Neural cell (in vitro differentiated cells): ENCODE data around the gene ANKRD55. TPM values are rescaled to one million over a fixed set of nuclear protein-coding genes. Genes with fewer than 3 reads are reported as not detected.

Experiments used
- H2AFZ ChIP-seq: fragments of 200-600, 300-800 bp; sonication (generic), shearing (Covaris generic); 2 replicates; pipeline ENCODE4 v1.6.0; 2014; ENCODE audit warnings: low read depth, mild to moderate bottlenecking, antibody characterized with exemption, low read length, moderate library complexity
- H3F3A ChIP-seq: fragments of 200-600 bp; shearing (Covaris generic); 2 replicates; pipeline ENCODE4 v1.6.1; 2016; ENCODE audit warnings: mild to moderate bottlenecking, moderate library complexity, mixed read lengths, antibody characterized with exemption, low read length; ENCODE audit not compliant: insufficient read depth, poor library complexity, severe bottlenecking
- H3K27ac ChIP-seq: fragments of 200-600, 300-800 bp; sonication (generic), shearing (Covaris generic); 2 replicates; pipeline ENCODE4 v1.5.1; 2014; ENCODE audit warnings: mild to moderate bottlenecking, low read length, moderate library complexity
- H3K27me3 ChIP-seq: fragments of 300-800, 200-600 bp; sonication (generic), shearing (Covaris generic); 2 replicates; pipeline ENCODE4 v1.6.0; 2014; ENCODE audit warnings: mild to moderate bottlenecking, low read depth, low read length, moderate library complexity; ENCODE audit not compliant: insufficient read depth
- H3K36me3 ChIP-seq: fragments of 300-800, 200-600 bp; sonication (generic), shearing (Covaris generic); 2 replicates; pipeline ENCODE4 v1.5.1; 2014; ENCODE audit warnings: mild to moderate bottlenecking, antibody characterized with exemption, low read length, moderate library complexity; ENCODE audit not compliant: insufficient read depth
- H3K4me2 ChIP-seq: fragments of 300-800, 200-600 bp; sonication (generic), shearing (Covaris generic); 2 replicates; pipeline ENCODE4 v1.6.0; 2014; ENCODE audit warnings: mild to moderate bottlenecking, low read length
- H3K4me3 ChIP-seq: fragments of 300-800, 200-600 bp; sonication (generic), shearing (Covaris generic); 2 replicates; pipeline ENCODE4 v1.5.1; 2014; ENCODE audit warnings: mild to moderate bottlenecking, low read length, moderate library complexity
- H3K79me2 ChIP-seq: fragments of 200-600 bp; shearing (Covaris generic); replicated peaks from 2 replicates; pipeline ENCODE4 v1.6.0; 2014; ENCODE audit warnings: mild to moderate bottlenecking, low read length, moderate library complexity; ENCODE audit not compliant: insufficient read depth
- H3K9ac ChIP-seq: fragments of 300-800, 200-600 bp; sonication (generic), shearing (Covaris generic); 2 replicates; pipeline ENCODE4 v1.6.1; 2016; ENCODE audit warnings: mild to moderate bottlenecking, low read length, mixed read lengths
- H3K9me2 ChIP-seq: fragments of 200-600 bp; shearing (Covaris generic); 2 replicates; pipeline ENCODE4 v1.6.1; 2016; ENCODE audit warnings: mild to moderate bottlenecking, low read length, mixed read lengths; ENCODE audit not compliant: insufficient read depth
- H3K9me3 ChIP-seq: fragments of 200-600, 300-800 bp; sonication (generic), shearing (Covaris generic); 2 replicates; pipeline ENCODE4 v1.6.1; 2016; ENCODE audit warnings: mild to moderate bottlenecking, mixed run types, low read length, moderate library complexity, mixed read lengths
- H4K20me1 ChIP-seq: fragments of 200-600 bp; shearing (Covaris generic); 2 replicates; pipeline ENCODE4 v1.6.1; 2016; ENCODE audit warnings: mild to moderate bottlenecking, mixed run types; ENCODE audit not compliant: insufficient read depth
- EP300 ChIP-seq: fragments of 450-650 bp; conservative IDR thresholded peaks from 2 replicates; pipeline ENCODE4 v1.6.1; 2014; ENCODE audit warnings: antibody characterized with exemption, mild to moderate bottlenecking, moderate library complexity; ENCODE audit not compliant: poor library complexity, severe bottlenecking
- EZH2 ChIP-seq: fragments of 200-600, 300-800 bp; shearing (Covaris generic), sonication (generic); IDR thresholded peaks from 2 replicates; pipeline ENCODE4 v1.6.1; 2014; ENCODE audit warnings: antibody characterized with exemption, low read length, borderline replicate concordance, mild to moderate bottlenecking; ENCODE audit not compliant: insufficient read depth, poor library complexity, severe bottlenecking
- MXI1 ChIP-seq: fragments of 450-650 bp; conservative IDR thresholded peaks from 2 replicates; pipeline ENCODE4 v1.6.1; 2014; ENCODE audit warnings: antibody characterized with exemption, mild to moderate bottlenecking; ENCODE audit not compliant: poor library complexity, severe bottlenecking
- POLR2AphosphoS5 ChIP-seq: IDR thresholded peaks from 2 replicates; pipeline ENCODE4 v1.6.1; 2012
- RAD21 ChIP-seq: fragments of 450-650 bp; conservative IDR thresholded peaks from 2 replicates; pipeline ENCODE4 v1.6.1; 2014; ENCODE audit warnings: antibody characterized with exemption, mild to moderate bottlenecking, moderate library complexity
- SMC3 ChIP-seq: fragments of 450-650 bp; conservative IDR thresholded peaks from 2 replicates; pipeline ENCODE4 v1.6.1; 2014; ENCODE audit warnings: antibody characterized with exemption, mild to moderate bottlenecking, moderate library complexity; ENCODE audit not compliant: poor library complexity
- TAF1 ChIP-seq: IDR thresholded peaks from 2 replicates; pipeline ENCODE4 v1.6.1; 2012; ENCODE audit warnings: low read depth
- polyA plus RNA-seq: library from polyadenylated mRNA; depleted of rRNA; stranded (reverse); fragments of >200 nt; gene quantifications from 2 replicates; pipeline ENCODE4 v1.2.3, GENCODE V29; 2014
- TF ChIP-seq, protein P1 (sequence below): fragments of 450-650 bp; IDR thresholded peaks from 2 replicates; pipeline ENCODE4 v1.5.1; 2014; ENCODE audit warnings: antibody characterized with exemption, mild to moderate bottlenecking, moderate library complexity; ENCODE audit not compliant: poor library complexity, severe bottlenecking
- TF ChIP-seq, protein P2 (sequence below): IDR thresholded peaks from 2 replicates; pipeline ENCODE4 v1.6.1; 2012; ENCODE audit warnings: borderline replicate concordance

Gene ANKRD55
- polyA plus RNA-seq, 1 donor from 2014 or later = 49.8 TPM

DNA sequence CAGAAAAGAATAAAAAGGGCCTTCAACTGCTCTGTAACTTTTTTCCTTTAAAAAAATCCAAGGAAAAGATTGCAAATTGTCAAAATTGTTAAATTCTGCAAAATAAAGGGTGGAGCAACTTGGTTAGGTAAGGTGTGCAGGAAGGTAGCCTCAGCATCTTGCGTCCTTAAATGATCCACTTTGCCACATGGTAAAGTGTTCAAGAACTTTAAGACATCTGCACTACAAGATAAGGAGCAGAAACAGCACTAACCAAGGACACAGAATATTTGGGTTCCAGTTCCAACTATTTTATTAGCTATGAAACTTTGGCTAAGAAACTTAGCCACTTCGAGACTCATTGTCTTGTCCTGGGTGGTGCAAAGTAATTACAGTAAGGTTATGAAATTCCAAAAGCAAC lies 53.7 kb downstream of the ANKRD55 start:
- TF ChIP-seq SMC3 = no peak
- Histone ChIP-seq H2AFZ (no peak overlapping the region), H3K36me3 (no peaks in the 10 kb centered on the region), H3K79me2 (no peaks in the 10 kb centered on the region), H3K27me3 (no peaks in the 10 kb centered on the region), H3K9me3 (no peaks in the 10 kb centered on the region), H3K9me2 (no peaks in the 10 kb centered on the region), H3K4me3 (no peak overlapping the region), H4K20me1 (no peaks in the 10 kb centered on the region), H3F3A (no peaks in the 10 kb centered on the region), H3K27ac (no peak overlapping the region), H3K9ac (no peak overlapping the region), H3K4me2 (no peak overlapping the region)

DNA sequence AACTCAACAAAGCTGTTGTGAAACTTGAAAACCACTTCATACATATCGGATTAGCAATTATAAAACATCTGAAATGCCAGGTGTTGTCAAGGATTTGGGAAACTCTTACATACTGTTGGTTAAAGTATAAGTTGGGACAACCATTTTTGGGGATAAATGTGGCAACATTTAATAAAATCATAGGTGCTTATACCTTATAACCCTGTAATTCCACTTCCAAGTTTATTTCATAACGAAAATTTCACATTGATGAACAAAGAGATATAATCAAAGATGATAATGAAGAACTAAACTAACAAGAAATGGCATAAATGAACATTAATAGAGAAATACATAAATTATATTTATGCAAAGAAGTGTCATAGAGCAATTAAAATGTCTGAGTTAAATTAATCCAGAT lies 54.3 kb downstream of the ANKRD55 start:
- H3K4me2 ChIP-seq = no peak overlapping the region
- no peaks in the 10 kb centered on the region for H4K20me1 ChIP-seq
- no peaks in the 10 kb centered on the region for H3K9me2 ChIP-seq
- H3K27ac ChIP-seq = no peak overlapping the region
- no peak overlapping the region for H2AFZ ChIP-seq
- no peaks in the 10 kb centered on the region for H3K36me3 ChIP-seq
- H3K79me2 ChIP-seq = no peaks in the 10 kb centered on the region
- TF ChIP-seq, protein P1, sequence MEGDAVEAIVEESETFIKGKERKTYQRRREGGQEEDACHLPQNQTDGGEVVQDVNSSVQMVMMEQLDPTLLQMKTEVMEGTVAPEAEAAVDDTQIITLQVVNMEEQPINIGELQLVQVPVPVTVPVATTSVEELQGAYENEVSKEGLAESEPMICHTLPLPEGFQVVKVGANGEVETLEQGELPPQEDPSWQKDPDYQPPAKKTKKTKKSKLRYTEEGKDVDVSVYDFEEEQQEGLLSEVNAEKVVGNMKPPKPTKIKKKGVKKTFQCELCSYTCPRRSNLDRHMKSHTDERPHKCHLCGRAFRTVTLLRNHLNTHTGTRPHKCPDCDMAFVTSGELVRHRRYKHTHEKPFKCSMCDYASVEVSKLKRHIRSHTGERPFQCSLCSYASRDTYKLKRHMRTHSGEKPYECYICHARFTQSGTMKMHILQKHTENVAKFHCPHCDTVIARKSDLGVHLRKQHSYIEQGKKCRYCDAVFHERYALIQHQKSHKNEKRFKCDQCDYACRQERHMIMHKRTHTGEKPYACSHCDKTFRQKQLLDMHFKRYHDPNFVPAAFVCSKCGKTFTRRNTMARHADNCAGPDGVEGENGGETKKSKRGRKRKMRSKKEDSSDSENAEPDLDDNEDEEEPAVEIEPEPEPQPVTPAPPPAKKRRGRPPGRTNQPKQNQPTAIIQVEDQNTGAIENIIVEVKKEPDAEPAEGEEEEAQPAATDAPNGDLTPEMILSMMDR = no peak
- TF ChIP-seq EP300 (no peak), RAD21 (no peak), MXI1 (no peak), POLR2AphosphoS5 (no peak), EZH2 (no peak), TAF1 (no peak), SMC3 (no peak)
- TF ChIP-seq, protein P2, sequence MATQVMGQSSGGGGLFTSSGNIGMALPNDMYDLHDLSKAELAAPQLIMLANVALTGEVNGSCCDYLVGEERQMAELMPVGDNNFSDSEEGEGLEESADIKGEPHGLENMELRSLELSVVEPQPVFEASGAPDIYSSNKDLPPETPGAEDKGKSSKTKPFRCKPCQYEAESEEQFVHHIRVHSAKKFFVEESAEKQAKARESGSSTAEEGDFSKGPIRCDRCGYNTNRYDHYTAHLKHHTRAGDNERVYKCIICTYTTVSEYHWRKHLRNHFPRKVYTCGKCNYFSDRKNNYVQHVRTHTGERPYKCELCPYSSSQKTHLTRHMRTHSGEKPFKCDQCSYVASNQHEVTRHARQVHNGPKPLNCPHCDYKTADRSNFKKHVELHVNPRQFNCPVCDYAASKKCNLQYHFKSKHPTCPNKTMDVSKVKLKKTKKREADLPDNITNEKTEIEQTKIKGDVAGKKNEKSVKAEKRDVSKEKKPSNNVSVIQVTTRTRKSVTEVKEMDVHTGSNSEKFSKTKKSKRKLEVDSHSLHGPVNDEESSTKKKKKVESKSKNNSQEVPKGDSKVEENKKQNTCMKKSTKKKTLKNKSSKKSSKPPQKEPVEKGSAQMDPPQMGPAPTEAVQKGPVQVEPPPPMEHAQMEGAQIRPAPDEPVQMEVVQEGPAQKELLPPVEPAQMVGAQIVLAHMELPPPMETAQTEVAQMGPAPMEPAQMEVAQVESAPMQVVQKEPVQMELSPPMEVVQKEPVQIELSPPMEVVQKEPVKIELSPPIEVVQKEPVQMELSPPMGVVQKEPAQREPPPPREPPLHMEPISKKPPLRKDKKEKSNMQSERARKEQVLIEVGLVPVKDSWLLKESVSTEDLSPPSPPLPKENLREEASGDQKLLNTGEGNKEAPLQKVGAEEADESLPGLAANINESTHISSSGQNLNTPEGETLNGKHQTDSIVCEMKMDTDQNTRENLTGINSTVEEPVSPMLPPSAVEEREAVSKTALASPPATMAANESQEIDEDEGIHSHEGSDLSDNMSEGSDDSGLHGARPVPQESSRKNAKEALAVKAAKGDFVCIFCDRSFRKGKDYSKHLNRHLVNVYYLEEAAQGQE = no peak
- H3F3A ChIP-seq = no peaks in the 10 kb centered on the region
- no peak overlapping the region for H3K4me3 ChIP-seq
- no peaks in the 10 kb centered on the region for H3K9me3 ChIP-seq
- H3K27me3 ChIP-seq = no peaks in the 10 kb centered on the region
- no peak overlapping the region for H3K9ac ChIP-seq

DNA sequence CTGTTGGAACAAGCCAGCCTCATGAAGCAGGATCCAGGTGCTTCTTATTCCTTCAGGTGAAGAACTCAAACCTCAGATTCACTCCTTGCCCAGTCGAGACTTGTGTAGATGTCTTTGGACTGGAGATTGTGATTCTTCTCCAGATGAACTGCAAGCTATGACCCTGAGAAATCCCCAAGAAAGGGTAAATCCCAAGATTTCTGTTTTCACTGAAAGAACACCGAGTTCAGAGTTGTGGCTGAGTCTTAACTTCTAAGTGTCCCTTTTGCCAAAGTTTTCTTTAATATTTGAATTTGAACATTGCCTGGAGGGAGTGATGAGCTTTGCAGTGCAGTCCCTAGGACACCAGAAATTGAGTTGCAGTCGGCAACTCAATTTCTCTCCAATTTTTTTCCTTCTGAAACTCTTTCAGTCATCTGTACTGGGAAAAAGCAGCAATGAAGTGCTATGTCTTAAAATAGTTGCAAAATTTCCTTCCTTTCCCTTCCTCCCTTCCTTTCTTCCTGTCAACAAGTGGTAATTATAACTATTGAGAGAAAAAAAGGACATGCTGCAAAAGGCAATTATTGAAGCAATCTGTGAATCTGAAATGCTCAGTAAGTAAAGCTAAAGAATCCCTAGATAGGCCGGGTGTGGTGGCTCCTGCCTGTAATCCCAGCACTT lies 56.1 kb downstream of the ANKRD55 start:
- Histone ChIP-seq H3K9me3 (no peaks in the 10 kb centered on the region), H2AFZ (no peak overlapping the region), H3K27ac (no peak overlapping the region), H3K9ac (no peak overlapping the region), H3K27me3 (no peaks in the 10 kb centered on the region), H3F3A (no peaks in the 10 kb centered on the region), H3K9me2 (no peaks in the 10 kb centered on the region), H3K36me3 (no peaks in the 10 kb centered on the region), H3K79me2 (no peaks in the 10 kb centered on the region), H4K20me1 (no peaks in the 10 kb centered on the region), H3K4me3 (no peak overlapping the region), H3K4me2 (no peak overlapping the region)
- TF ChIP-seq, protein P2 = no peak
- no peak for TF ChIP-seq SMC3
- no peak for TF ChIP-seq RAD21
- no peak for TF ChIP-seq POLR2AphosphoS5
- no peak for TF ChIP-seq MXI1
- TF ChIP-seq, protein P1 = no peak
- no peak for TF ChIP-seq EP300
- no peak for TF ChIP-seq TAF1
